ENCODE data around the gene TFDP1. TPM values are rescaled to one million over a fixed set of nuclear protein-coding genes. Genes with fewer than 3 reads are reported as not detected.

TFDP1 gene
- total RNA-seq, 1 experiment from 2014 or later, result 162 TPM

GRCh38 chr13:113665597-113666328, 81.2 kb downstream of the TFDP1 start:
- DNase-seq (ENCODE audit: low spot score), result no peak

- no peak for DNase-seq (ENCODE audit: low spot score)
These were observed 81.7 kb downstream of the TFDP1 start for GRCh38 chr13:113666329-113666670.

GRCh38 chr13:113666951-113667701, 82.6 kb downstream of the TFDP1 start, which contains the start of gene GRK1:
Gene GRK1, plus strand, starts transcription at chr13:113667219. Its CDS starts 168 bp downstream, at chr13:113667387.
- DNase-seq (ENCODE audit: low spot score), result no peak

GRCh38 chr13:113667771-113668490, 83.4 kb downstream of the TFDP1 start:
- no peak for DNase-seq (ENCODE audit: low spot score)

GRCh38 chr13:113668491-113668971, 84.0 kb downstream of the TFDP1 start:
- DNase-seq (ENCODE audit: low spot score), result no peak

- DNase-seq (ENCODE audit: low spot score), result no peak
These were observed 84.7 kb downstream of the TFDP1 start for GRCh38 chr13:113669231-113669754.

GRCh38 chr13:113669755-113670341, 85.3 kb downstream of the TFDP1 start:
- no peak for DNase-seq (ENCODE audit: low spot score)

GRCh38 chr13:113670541-113670940, 86.0 kb downstream of the TFDP1 start:
- no peak for DNase-seq (ENCODE audit: low spot score)

GRCh38 chr13:113671066-113672001, 86.8 kb downstream of the TFDP1 start:
- DNase-seq (ENCODE audit: low spot score), result no peak

- DNase-seq (ENCODE audit: low spot score), result no peak
These were observed 87.6 kb downstream of the TFDP1 start for GRCh38 chr13:113672002-113672651.

Other genes starting within 250 kb of the TFDP1 start
- gene GRTP1, start 220.6 kb upstream of the TFDP1 start, total RNA-seq (2014; rRNA removed; shearing (Covaris generic)), result not detected in 2 replicates
- gene ADPRHL1, start 131.3 kb upstream of the TFDP1 start, total RNA-seq (2014; rRNA removed; shearing (Covaris generic)), result 0.96 and 2.1 TPM in 2 replicates
- gene DCUN1D2, start 94.0 kb upstream of the TFDP1 start, total RNA-seq (2014; rRNA removed; shearing (Covaris generic)), result 14.0 and 18.6 TPM in 2 replicates
- gene ATP4B, start 73.4 kb downstream of the TFDP1 start, total RNA-seq (2014; rRNA removed; shearing (Covaris generic)), result not detected in 2 replicates
- not detected in 2 replicates for gene GRK1, start 82.5 kb downstream of the TFDP1 start, total RNA-seq (2014; rRNA removed; shearing (Covaris generic))
- gene TMEM255B, start 174.5 kb downstream of the TFDP1 start, total RNA-seq (2014; rRNA removed; shearing (Covaris generic)), result 1.8 and 2.3 TPM in 2 replicates